SK-MEL-5 (cell line): ENCODE measurements around the gene AGBL1. TPM values are rescaled to one million over a fixed set of nuclear protein-coding genes. Genes with fewer than 3 reads are reported as not detected.
"Not testable (repeated sequence)": the region's sequence is repeated elsewhere in the genome, so short reads cannot be mapped to it uniquely, and the experiment has no call there.

ENCODE experiments used
- DNase-seq: peaks from one replicate; pipeline ENCODE4 v3.0.0-alpha.2; 2016; ENCODE audit warnings: low read depth, low spot score
- in situ Hi-C: cut with HindIII; loops from 2 replicates; pipeline ENCODE4 v1.10.0; 2016; ENCODE audit warnings: low sequenced_read_pairs, high pct_unique_total_duplicates, low pct_unique_long_range_greater_than_20kb
- small RNA-seq, 2 experiments: library from RNA; depleted of rRNA; stranded (forward); fragments of <200 nt; gene quantifications; one replicate each; pipeline ENCODE3, GENCODE V24; 2014
- total RNA-seq: library from RNA; depleted of rRNA; stranded (reverse); fragments of >200 nt; shearing (Covaris generic); gene quantifications from 2 replicates; pipeline ENCODE4 v1.2.3, GENCODE V29; 2014

The AGBL1 gene
- total RNA-seq, 1 experiment from 2014 or later = not detected

GRCh38 chr15:86973284-86973844 lies 893.7 kb downstream of the AGBL1 start:
- in situ Hi-C loops = no loop called here
- no peak for DNase-seq

- in situ Hi-C loops = no loop called here
Measured at GRCh38 chr15:86988033-86988432, 908.4 kb downstream of the AGBL1 start.

GRCh38 chr15:87021751-87022150 lies 942.1 kb downstream of the AGBL1 start:
- in situ Hi-C loops = no loop called here
- DNase-seq = no peak

More at GRCh38 chr15:86988033-86988432, 908.4 kb downstream of the AGBL1 start:
- DNase-seq = no peak

GRCh38 chr15:87031540-87032230 lies 952.0 kb downstream of the AGBL1 start:
- no peak for DNase-seq
- in situ Hi-C loops = no loop called here

- DNase-seq = no peak
- in situ Hi-C loops = no loop called here
Measured at GRCh38 chr15:87032295-87032694, 952.6 kb downstream of the AGBL1 start.

GRCh38 chr15:87033056-87033455 lies 953.4 kb downstream of the AGBL1 start:
- DNase-seq = peak; percentile 72
- in situ Hi-C loops = no loop called here

- DNase-seq = no peak
- in situ Hi-C loops = no loop called here
Measured at GRCh38 chr15:87034886-87035285, 955.2 kb downstream of the AGBL1 start.

GRCh38 chr15:87038404-87038803 lies 958.7 kb downstream of the AGBL1 start:
- peak; percentile 54 for DNase-seq
- in situ Hi-C loops = no loop called here

- DNase-seq, in situ Hi-C loops: not testable (repeated sequence)
Measured at GRCh38 chr15:87042619-87043018, 962.9 kb downstream of the AGBL1 start.

- in situ Hi-C loops = no loop called here
- DNase-seq = no peak
Measured at GRCh38 chr15:87045746-87046145, 966.1 kb downstream of the AGBL1 start.

GRCh38 chr15:87047203-87047965 lies 967.7 kb downstream of the AGBL1 start:
- in situ Hi-C loops = no loop called here
- DNase-seq = no peak

Small RNA genes lying within 50 kb of the gene (small RNA-seq; reads per million reads assigned to genes)
- gene RF00284 = 0 to 0.46 reads per million in 2 experiments
- gene RNA5SP400 = 0 reads per million in 2 experiments
